GM23338 (cell line): ENCODE results near the gene PLA2G10. TPM values are rescaled to one million over a fixed set of nuclear protein-coding genes. Genes with fewer than 3 reads are reported as not detected.

Experiments
- CREB1 ChIP-seq: fragments of 250-450 bp; sonication (Bioruptor Pico); IDR thresholded peaks from 2 replicates; pipeline ENCODE4 v1.5.0; 2020; ENCODE audit warnings: low read depth, mild to moderate bottlenecking, moderate library complexity
- EZH2 ChIP-seq: fragments of 200-600 bp; sonication (generic); IDR thresholded peaks from one replicate; pipeline ENCODE4 v1.8.0; 2017; ENCODE audit warnings: antibody characterized with exemption, mild to moderate bottlenecking, low read depth; ENCODE audit not compliant: unreplicated experiment
- JUNB ChIP-seq: IDR thresholded peaks from one replicate; pipeline ENCODE4 v1.6.1; 2016; ENCODE audit warnings: antibody characterized with exemption; ENCODE audit not compliant: unreplicated experiment
- NANOG ChIP-seq: IDR thresholded peaks from 2 replicates; pipeline ENCODE4 v1.6.1; 2016; ENCODE audit warnings: antibody characterized with exemption, borderline replicate concordance
- REST ChIP-seq: IDR thresholded peaks from one replicate; pipeline ENCODE4 v1.6.1; 2018; ENCODE audit warnings: antibody characterized with exemption; ENCODE audit not compliant: unreplicated experiment
- ZNF331 ChIP-seq: fragments of 250-450 bp; sonication (Bioruptor Pico); IDR thresholded peaks from 2 replicates; pipeline ENCODE4 v1.5.0; 2020; ENCODE audit warnings: low read depth, mild to moderate bottlenecking, moderate library complexity
- ZNF462 ChIP-seq: fragments of 250-450 bp; sonication (Bioruptor Pico); IDR thresholded peaks from 2 replicates; pipeline ENCODE4 v1.5.0; 2020; ENCODE audit warnings: mild to moderate bottlenecking, moderate library complexity
- polyA plus RNA-seq: library from polyadenylated mRNA; unstranded; fragments of >200 nt; fragmentation: Nextera tagmentation; extraction: Ambion mirVana; gene quantifications from 2 replicates; pipeline ENCODE4 v1.2.1, GENCODE V29; 2016
- total RNA-seq: library from RNA; depleted of rRNA; stranded (reverse); fragments of >200 nt; shearing (Covaris generic); gene quantifications from 2 replicates; pipeline ENCODE4 v1.2.3, GENCODE V29; 2014

Gene PLA2G10
- total and polyA plus RNA-seq, 2 experiments from 2014 or later = 0.94 to 1.2 TPM

- no peak for TF ChIP-seq ZNF462 (CRISPR knock-in tag)
- no peak for TF ChIP-seq CREB1 (CRISPR knock-in tag)
- no peak for TF ChIP-seq NANOG
- TF ChIP-seq JUNB = no peak
- TF ChIP-seq EZH2 = no peak
- TF ChIP-seq ZNF331 (CRISPR knock-in tag) = no peak
- no peak for TF ChIP-seq REST
Observed at GRCh38 chr16:14628806-14629611, 65.1 kb downstream of the PLA2G10 start (continued).
